ENCODE results near the gene CDKAL1. TPM values are rescaled to one million over a fixed set of nuclear protein-coding genes. Genes with fewer than 3 reads are reported as not detected.
"Not testable (repeated sequence)": the region's sequence is repeated elsewhere in the genome, so short reads cannot be mapped to it uniquely, and the experiment has no call there.

CDKAL1 gene
- total RNA-seq, 6 experiments from 2014 or later = 9.2 to 14.3 (median 11.9) TPM

- Mint-ChIP-seq H3K36me3 (ENCODE audit: low read depth) (no peaks in the 10 kb centered on the region), H3K9me3 (no peaks in the 10 kb centered on the region), H3K27me3 (ENCODE audit: insufficient read depth) (no peaks in the 10 kb centered on the region), H3K27ac (no peak overlapping the region), H3K4me1 (ENCODE audit: low read depth) (peaks cover 22% of the 10 kb centered on the region), H3K4me3 (no peak overlapping the region)
- TF ChIP-seq CTCF (IDR thresholded peaks at IDR 0.05) = no peak
- DNase-seq = no peak
Measured at GRCh38 chr6:20715135-20715806, 181.0 kb downstream of the CDKAL1 start.

GRCh38 chr6:20716865-20717264 is 182.6 kb downstream of the CDKAL1 start:
- Mint-ChIP-seq H3K27ac (no peak overlapping the region), H3K4me1 (ENCODE audit: low read depth) (peaks cover 6% of the 10 kb centered on the region), H3K9me3 (no peaks in the 10 kb centered on the region), H3K4me3 (no peak overlapping the region), H3K27me3 (ENCODE audit: insufficient read depth) (no peaks in the 10 kb centered on the region), H3K36me3 (ENCODE audit: low read depth) (no peaks in the 10 kb centered on the region)
- no peak for DNase-seq
- TF ChIP-seq CTCF (IDR thresholded peaks at IDR 0.05) = no peak

- no peak for DNase-seq
- H3K36me3 Mint-ChIP-seq (ENCODE audit: low read depth) = 0 out of 2 replicates have a peak, but pooled peaks cover under 1% of the 10 kb centered on the region
- no peak overlapping the region for H3K27ac Mint-ChIP-seq
- H3K4me1 Mint-ChIP-seq (ENCODE audit: low read depth) = no peaks in the 10 kb centered on the region
- no peak for TF ChIP-seq CTCF (IDR thresholded peaks at IDR 0.05)
- H3K9me3 Mint-ChIP-seq = no peaks in the 10 kb centered on the region
- H3K4me3 Mint-ChIP-seq = no peak overlapping the region
- H3K27me3 Mint-ChIP-seq (ENCODE audit: insufficient read depth) = no peaks in the 10 kb centered on the region
Measured at GRCh38 chr6:20717743-20718142, 183.5 kb downstream of the CDKAL1 start.

GRCh38 chr6:20718705-20719653 is 184.7 kb downstream of the CDKAL1 start:
- no peaks in the 10 kb centered on the region for H3K27me3 Mint-ChIP-seq (ENCODE audit: insufficient read depth)
- H3K4me3 Mint-ChIP-seq = no peak overlapping the region
- no peak for DNase-seq
- no peaks in the 10 kb centered on the region for H3K9me3 Mint-ChIP-seq
- H3K27ac Mint-ChIP-seq = no peak overlapping the region
- H3K4me1 Mint-ChIP-seq (ENCODE audit: low read depth) = no peaks in the 10 kb centered on the region
- no peak; the same call in 1 of the 2 replicates for TF ChIP-seq CTCF (IDR thresholded peaks at IDR 0.05)
- peaks cover 4% of the 10 kb centered on the region; the same call in 1 of the 2 replicates for H3K36me3 Mint-ChIP-seq (ENCODE audit: low read depth)

- no peak for DNase-seq
- H3K36me3 Mint-ChIP-seq (ENCODE audit: low read depth) = peaks cover 4% of the 10 kb centered on the region; the same call in 1 of the 2 replicates
- H3K27me3 Mint-ChIP-seq (ENCODE audit: insufficient read depth) = no peaks in the 10 kb centered on the region
- TF ChIP-seq CTCF (IDR thresholded peaks at IDR 0.05) = no peak
- no peak overlapping the region for H3K4me3 Mint-ChIP-seq
- H3K27ac Mint-ChIP-seq = no peak overlapping the region
- no peaks in the 10 kb centered on the region for H3K4me1 Mint-ChIP-seq (ENCODE audit: low read depth)
- H3K9me3 Mint-ChIP-seq = no peaks in the 10 kb centered on the region
Measured at GRCh38 chr6:20719980-20720379, 185.7 kb downstream of the CDKAL1 start.

- H3K9me3 Mint-ChIP-seq; H3K4me3 Mint-ChIP-seq; H3K36me3 Mint-ChIP-seq (ENCODE audit: low read depth); H3K4me1 Mint-ChIP-seq (ENCODE audit: low read depth); DNase-seq; H3K27me3 Mint-ChIP-seq (ENCODE audit: insufficient read depth); H3K27ac Mint-ChIP-seq: not testable (repeated sequence)
Measured at GRCh38 chr6:20721121-20721520, 186.9 kb downstream of the CDKAL1 start.
